Astrocyte (in vitro differentiated cells and primary cell): ENCODE data around the gene ADGRA1. TPM values are rescaled to one million over a fixed set of nuclear protein-coding genes. Genes with fewer than 3 reads are reported as not detected.

Source experiments
- DNase-seq: peaks from one replicate; pipeline ENCODE4 v3.0.0-alpha.2; 2010; ENCODE audit warnings: low read depth
- FAIRE-seq: peaks from 2 replicates; lab custom pipeline; 2011; peaks lifted over from hg19 to GRCh38; lab: Jason Lieb, UNC
- H2AFZ ChIP-seq: 2 replicates; pipeline ENCODE4 v1.6.0; 2012; ENCODE audit warnings: low read depth, low read length, inconsistent platforms
- H3K27ac ChIP-seq: 2 replicates; pipeline ENCODE4 v1.5.1; 2011; ENCODE audit warnings: low read depth, low read length, inconsistent platforms
- H3K27me3 ChIP-seq: 2 replicates; pipeline ENCODE4 v1.6.0; 2011; ENCODE audit warnings: low read length, inconsistent platforms; ENCODE audit not compliant: insufficient read depth
- H3K36me3 ChIP-seq: 2 replicates; pipeline ENCODE4 v1.5.1; 2011; ENCODE audit warnings: low read length, inconsistent platforms; ENCODE audit not compliant: insufficient read depth
- H3K4me1 ChIP-seq: 2 replicates; pipeline ENCODE4 v1.5.1; 2011; ENCODE audit warnings: low read length, inconsistent platforms; ENCODE audit not compliant: insufficient read depth
- H3K4me2 ChIP-seq: 2 replicates; pipeline ENCODE4 v1.6.0; 2012; ENCODE audit warnings: low read length, inconsistent platforms
- H3K4me3 ChIP-seq: 2 replicates; pipeline ENCODE4 v1.5.1; 2011; ENCODE audit warnings: low read depth, mild to moderate bottlenecking, low read length, inconsistent platforms; ENCODE audit not compliant: insufficient read depth
- H3K79me2 ChIP-seq: 2 replicates; pipeline ENCODE4 v1.6.0; 2012; ENCODE audit warnings: mild to moderate bottlenecking, low read length, inconsistent platforms; ENCODE audit not compliant: insufficient read depth
- H3K9ac ChIP-seq: 2 replicates; pipeline ENCODE4 v1.6.0; 2012; ENCODE audit warnings: mild to moderate bottlenecking, low read length, inconsistent platforms
- H3K9me3 ChIP-seq: 2 replicates; pipeline ENCODE4 v1.5.1; 2012; ENCODE audit warnings: low read depth, mild to moderate bottlenecking, low read length, inconsistent platforms; ENCODE audit not compliant: insufficient read depth
- H4K20me1 ChIP-seq: 2 replicates; pipeline ENCODE4 v1.6.0; 2012; ENCODE audit warnings: low read length, inconsistent platforms; ENCODE audit not compliant: insufficient read depth
- H3K27ac Mint-ChIP-seq: one replicate; pipeline ENCODE4 v1.8.0; 2021; ENCODE audit warnings: mild to moderate bottlenecking, mixed read lengths; ENCODE audit not compliant: unreplicated experiment
- H3K27me3 Mint-ChIP-seq: one replicate; pipeline ENCODE4 v1.8.0; 2021; ENCODE audit warnings: low read depth, mixed read lengths; ENCODE audit not compliant: unreplicated experiment
- H3K36me3 Mint-ChIP-seq: one replicate; pipeline ENCODE4 v1.8.0; 2021; ENCODE audit warnings: low read depth, mixed read lengths; ENCODE audit not compliant: unreplicated experiment
- H3K4me1 Mint-ChIP-seq: one replicate; pipeline ENCODE4 v1.8.0; 2021; ENCODE audit warnings: low read depth, mixed read lengths; ENCODE audit not compliant: unreplicated experiment
- H3K4me3 Mint-ChIP-seq: one replicate; pipeline ENCODE4 v1.8.0; 2021; ENCODE audit warnings: mild to moderate bottlenecking, moderate library complexity, mixed read lengths; ENCODE audit not compliant: unreplicated experiment
- H3K9me3 Mint-ChIP-seq: one replicate; pipeline ENCODE4 v1.8.0; 2021; ENCODE audit warnings: mild to moderate bottlenecking, mixed read lengths; ENCODE audit not compliant: unreplicated experiment
- EZH2 ChIP-seq: IDR thresholded peaks from 2 replicates; pipeline ENCODE4 v1.6.1; 2012; ENCODE audit warnings: mild to moderate bottlenecking, low read length, inconsistent platforms; ENCODE audit not compliant: insufficient read depth
- total RNA-seq: library from RNA; stranded (reverse); gene quantifications from 2 replicates; pipeline ENCODE4 v1.2.1, GENCODE V29; 2021
- TF ChIP-seq, protein P1 (sequence below): IDR thresholded peaks from 2 replicates; pipeline ENCODE4 v1.5.1; 2011; ENCODE audit warnings: low read depth, mild to moderate bottlenecking, inconsistent platforms, low read length, moderate library complexity; ENCODE audit not compliant: insufficient read depth

ADGRA1 gene
- total RNA-seq, 1 donor from 2014 or later, result not detected

DNA sequence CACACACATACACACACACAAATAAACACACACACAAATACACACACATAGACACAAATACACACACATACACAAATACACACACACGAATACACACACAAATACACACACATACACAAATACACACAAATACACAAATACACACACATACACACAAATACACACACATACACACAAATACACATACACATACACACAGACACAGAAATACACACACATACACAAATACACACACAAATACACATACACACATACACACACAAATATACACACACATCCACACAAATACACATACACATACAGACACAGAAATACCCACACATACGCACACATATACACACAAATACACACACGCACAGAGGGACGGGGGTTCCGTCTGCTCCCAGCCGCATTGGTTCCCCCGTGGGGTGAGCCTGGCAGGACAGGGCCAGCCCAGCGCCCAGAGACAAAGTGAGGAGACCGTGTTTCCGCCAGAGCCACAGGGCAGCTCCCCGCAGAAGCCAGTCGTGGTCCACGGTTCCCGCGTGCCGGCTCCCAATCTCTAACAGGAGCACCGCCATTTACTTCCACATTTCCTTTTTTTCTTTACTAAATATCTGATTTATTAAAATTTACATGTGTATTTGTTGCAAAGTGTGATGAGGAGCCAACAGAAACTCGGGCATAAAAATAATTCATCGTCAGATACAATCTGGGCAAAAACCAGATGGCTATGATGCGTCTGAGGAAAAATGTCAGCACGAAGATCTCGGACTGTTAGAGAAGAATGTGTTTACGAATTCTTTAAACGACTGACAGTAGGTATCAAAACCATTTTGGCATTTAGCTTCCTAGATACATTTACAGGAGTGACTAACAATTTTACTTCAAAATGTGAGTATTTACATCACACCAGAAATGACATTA lies 69.2 kb downstream of the ADGRA1 start:
- FAIRE-seq, result no peak

DNA sequence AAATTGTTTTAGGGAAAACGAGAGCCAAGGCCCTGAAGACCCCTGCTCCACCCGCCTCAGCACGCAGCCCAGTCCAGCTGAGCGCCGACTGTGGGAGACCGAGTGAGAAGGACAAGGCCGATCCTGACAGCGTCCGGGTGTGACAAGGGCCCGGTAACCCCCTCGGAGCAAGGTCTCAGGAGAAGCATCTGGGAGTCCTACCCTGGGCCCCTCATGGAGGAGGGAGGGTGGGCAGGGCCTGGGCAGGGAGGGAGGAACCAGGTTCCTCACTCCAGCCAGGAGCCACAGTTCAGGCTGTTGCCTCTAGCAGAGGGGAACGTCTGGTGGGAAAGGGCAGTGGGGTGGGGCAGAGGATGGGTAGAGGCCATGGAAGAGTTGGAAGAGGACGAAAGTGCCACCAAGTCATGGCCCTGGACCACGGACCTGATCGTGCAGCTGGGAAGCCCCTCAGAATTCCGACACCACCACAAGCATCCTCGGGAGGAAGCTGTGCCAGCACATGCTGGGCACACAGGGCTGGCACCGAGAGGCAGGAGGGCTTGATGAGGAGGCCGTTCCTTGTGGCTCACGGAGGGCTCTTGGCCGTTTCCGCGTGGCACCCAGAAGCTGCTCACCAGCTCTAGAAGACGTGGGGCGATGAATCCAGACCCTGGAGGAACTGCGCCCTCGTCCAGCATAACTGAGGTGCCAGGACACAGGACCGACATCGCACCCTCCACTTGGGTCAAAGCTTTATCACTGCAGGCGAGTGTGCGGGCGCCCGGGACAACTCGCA lies 70.1 kb downstream of the ADGRA1 start:
- Mint-ChIP-seq H3K4me3 (no peak overlapping the region), H3K9me3 (no peaks in the 10 kb centered on the region), H3K27me3 (peaks cover 20% of the 10 kb centered on the region), H3K4me1 (peaks cover 3% of the 10 kb centered on the region), H3K27ac (no peak overlapping the region), H3K36me3 (no peaks in the 10 kb centered on the region)
- DNase-seq, result no peak
- FAIRE-seq, result no peak
- Histone ChIP-seq H4K20me1 (no peaks in the 10 kb centered on the region), H3K9ac (no peak overlapping the region), H3K36me3 (no peaks in the 10 kb centered on the region), H3K79me2 (no peaks in the 10 kb centered on the region), H3K4me1 (no peaks in the 10 kb centered on the region), H3K27me3 (peaks cover 18% of the 10 kb centered on the region), H3K4me2 (no peak overlapping the region), H3K4me3 (no peak overlapping the region), H3K27ac (no peak overlapping the region), H3K9me3 (no peaks in the 10 kb centered on the region), H2AFZ (no peak overlapping the region)
- no peak for TF ChIP-seq EZH2
- TF ChIP-seq, protein P1, sequence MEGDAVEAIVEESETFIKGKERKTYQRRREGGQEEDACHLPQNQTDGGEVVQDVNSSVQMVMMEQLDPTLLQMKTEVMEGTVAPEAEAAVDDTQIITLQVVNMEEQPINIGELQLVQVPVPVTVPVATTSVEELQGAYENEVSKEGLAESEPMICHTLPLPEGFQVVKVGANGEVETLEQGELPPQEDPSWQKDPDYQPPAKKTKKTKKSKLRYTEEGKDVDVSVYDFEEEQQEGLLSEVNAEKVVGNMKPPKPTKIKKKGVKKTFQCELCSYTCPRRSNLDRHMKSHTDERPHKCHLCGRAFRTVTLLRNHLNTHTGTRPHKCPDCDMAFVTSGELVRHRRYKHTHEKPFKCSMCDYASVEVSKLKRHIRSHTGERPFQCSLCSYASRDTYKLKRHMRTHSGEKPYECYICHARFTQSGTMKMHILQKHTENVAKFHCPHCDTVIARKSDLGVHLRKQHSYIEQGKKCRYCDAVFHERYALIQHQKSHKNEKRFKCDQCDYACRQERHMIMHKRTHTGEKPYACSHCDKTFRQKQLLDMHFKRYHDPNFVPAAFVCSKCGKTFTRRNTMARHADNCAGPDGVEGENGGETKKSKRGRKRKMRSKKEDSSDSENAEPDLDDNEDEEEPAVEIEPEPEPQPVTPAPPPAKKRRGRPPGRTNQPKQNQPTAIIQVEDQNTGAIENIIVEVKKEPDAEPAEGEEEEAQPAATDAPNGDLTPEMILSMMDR, result no peak

More for the DNA sequence above, 69.2 kb downstream of the ADGRA1 start:
- Histone ChIP-seq H3K27ac (no peak overlapping the region), H3K4me2 (no peak overlapping the region), H2AFZ (no peak overlapping the region), H3K4me3 (no peak overlapping the region), H3K79me2 (no peaks in the 10 kb centered on the region), H3K9ac (no peak overlapping the region), H3K9me3 (no peaks in the 10 kb centered on the region), H3K27me3 (peaks cover 12% of the 10 kb centered on the region), H4K20me1 (no peaks in the 10 kb centered on the region), H3K36me3 (no peaks in the 10 kb centered on the region), H3K4me1 (no peaks in the 10 kb centered on the region)
- Mint-ChIP-seq H3K36me3 (no peaks in the 10 kb centered on the region), H3K4me1 (peaks cover 3% of the 10 kb centered on the region), H3K27ac (no peak overlapping the region), H3K27me3 (peaks cover 12% of the 10 kb centered on the region), H3K9me3 (no peaks in the 10 kb centered on the region), H3K4me3 (no peak overlapping the region)
- TF ChIP-seq, protein P1, result no peak
- TF ChIP-seq EZH2, result no peak
- no peak for DNase-seq
